T follicular helper cell (primary cell): ENCODE data around the gene TOMM6.

Experiments
- DNase-seq: peaks from one replicate; pipeline ENCODE4 v3.0.0-alpha.2; 2020; ENCODE audit warnings: low read depth
- total RNA-seq, 2 experiments: gene quantifications; one replicate each; lab custom pipeline; 2026; lab: John Stamatoyannopoulos, UW

The TOMM6 gene
- total RNA-seq: 0 reads per million in 2 experiments

- DNase-seq: peak; percentile 92
Observed at GRCh38 chr6:41787219-41787917, at the start of gene TOMM6. TSS of gene TOMM6 (plus strand) at chr6:41787694. CDS start at chr6:41787698, 4 bp downstream.

- DNase-seq: no peak
Observed at GRCh38 chr6:41739041-41739440, 48.5 kb upstream of the TOMM6 start.

DNA sequence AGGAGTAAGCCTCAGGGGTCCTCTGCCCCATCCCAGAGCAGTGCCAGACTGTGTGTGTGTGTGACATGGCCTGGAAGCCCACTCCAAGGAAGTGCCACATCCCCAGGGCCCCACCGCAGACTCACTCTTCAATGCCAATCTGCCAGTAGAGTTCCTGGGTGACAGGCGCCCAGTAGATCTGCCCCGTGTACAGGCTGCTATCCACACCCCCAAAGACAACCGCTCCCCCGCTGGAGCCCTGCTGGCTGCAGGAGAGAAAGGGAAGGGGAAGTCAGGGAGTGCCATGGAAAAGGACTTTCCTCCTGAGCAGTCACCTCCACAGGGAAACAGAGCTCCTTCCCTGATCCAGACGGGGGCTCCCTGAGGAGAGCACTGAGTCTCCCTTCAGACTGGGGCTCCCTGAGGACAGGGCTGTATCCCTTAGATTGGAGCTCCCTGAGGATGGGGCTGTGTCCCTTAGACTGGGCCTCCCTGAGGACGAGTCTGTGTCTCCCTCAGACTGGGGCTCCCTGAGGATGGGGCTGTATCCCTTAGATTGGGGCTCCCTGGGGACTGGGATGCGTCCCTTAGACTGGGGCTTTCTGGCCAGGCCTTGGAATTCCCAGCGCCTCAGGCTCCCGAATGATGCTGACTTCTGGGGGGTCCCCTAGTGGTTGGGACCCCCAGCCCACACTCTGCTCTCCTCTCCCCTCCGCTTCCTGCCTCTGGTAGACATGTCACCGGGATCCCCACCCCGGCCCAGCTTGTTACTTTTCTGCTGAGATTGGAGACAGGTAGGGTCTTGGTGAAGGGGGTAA is 46.9 kb upstream of the TOMM6 start:
- no peak for DNase-seq

DNA sequence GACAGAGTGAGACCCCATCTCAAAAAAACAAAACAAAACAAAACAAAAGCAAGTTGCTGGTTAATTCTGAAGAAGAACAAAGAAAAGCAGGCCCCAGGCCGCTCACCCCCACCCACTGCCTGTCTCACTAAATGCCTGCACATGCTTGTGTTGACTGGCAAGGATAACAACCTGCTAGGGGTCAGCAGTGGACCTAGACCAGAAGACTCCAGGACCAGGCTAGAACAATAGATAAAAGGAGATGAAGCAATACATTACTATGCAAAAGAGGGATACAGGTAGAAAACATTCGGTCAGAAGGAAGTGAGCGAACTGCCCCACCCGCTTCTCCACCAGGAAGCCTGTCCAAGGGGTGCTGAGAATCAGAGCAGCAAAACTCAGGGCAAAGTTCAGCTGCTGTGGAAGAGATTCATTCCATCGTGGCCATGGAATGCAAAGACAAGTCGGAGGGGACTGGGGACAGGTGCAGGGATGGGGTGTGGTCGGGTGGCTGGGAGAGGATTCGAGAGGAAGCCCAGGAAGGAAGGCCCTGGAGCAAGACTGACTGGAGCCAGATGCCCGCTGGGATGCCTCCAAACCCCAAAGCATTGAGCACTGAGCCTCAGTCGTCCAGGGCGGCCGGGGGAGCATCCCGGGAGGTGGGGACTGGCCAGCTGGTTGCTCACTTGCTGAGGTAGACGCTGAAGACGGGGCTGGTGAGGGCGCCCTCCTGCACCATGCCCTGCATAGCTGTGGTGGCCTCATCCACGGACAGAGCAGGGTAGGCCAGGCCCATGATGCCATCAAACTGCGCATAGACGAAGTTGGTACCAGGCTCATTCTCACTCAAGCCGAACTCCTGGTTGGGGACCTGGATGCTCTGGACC is 45.6 kb upstream of the TOMM6 start:
- DNase-seq: no peak

- no peak for DNase-seq
Observed at GRCh38 chr6:41743406-41744235, 43.9 kb upstream of the TOMM6 start.

- DNase-seq: no peak
Observed at GRCh38 chr6:41744236-41744787, 43.2 kb upstream of the TOMM6 start.

DNA sequence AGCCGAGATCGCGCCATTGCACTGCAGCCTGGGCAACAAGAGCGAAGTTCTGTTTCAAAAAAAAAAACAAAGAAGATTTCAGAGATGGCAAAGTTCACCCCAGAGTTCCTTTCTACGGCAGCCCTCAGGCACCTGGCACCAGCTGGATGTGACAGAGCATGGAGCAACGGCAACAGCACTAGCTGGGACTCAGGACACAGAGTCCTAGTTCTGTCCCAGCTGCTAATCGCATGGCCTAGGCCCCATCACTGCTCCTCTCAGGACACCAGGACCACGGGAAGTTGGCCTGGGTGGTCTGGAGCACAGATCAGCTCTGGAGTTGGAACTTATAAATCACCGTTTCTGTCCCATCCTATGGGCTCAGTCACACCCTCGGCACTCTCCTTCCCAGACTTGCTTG is 41.4 kb upstream of the TOMM6 start:
- DNase-seq: no peak

DNA sequence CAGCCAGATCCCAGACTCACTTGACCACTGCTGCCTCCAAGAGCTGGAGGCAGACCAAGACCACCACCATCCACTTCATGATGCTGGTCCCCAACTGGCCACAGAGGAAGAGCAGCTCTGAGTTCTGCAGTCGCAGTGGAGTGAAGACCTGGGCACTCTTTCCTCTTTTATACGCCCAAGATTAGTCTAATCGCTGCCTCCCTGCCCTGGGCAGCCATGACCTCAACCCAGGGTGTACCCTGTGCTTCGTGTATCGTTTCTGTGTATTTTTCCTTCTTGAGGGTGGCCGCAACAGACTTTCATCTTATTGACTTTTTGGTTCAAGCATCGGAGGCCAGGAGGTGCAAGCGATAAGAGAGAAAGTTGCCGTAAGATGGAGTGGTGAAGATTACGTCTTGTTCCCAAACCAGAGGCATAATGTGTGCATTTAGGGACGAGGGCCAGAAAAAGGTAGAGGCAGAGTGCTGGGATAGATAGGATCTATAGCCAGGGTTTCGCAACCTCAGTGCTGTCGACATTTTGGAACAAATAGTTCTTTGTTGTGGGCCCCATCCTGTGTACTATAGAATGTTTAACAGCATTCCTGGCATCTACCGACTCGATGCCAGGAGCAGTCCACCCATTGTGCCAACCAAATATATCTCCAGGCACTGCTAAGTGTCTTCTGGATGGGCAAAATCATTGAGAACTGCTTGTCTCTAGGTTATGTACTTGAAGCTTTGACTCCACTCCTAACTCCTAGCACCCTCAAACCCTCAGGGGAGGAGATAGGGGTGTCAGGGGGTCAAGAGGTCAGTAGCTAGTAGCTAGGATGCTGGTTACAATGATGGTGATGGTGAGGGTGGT is 40.0 kb upstream of the TOMM6 start, which contains the start of gene PGC:
Gene PGC, minus strand, starts transcription at position 142 of the 846 bp plus-strand sequence. Its CDS starts 63 bp downstream, at position 79.
- DNase-seq: no peak

DNA sequence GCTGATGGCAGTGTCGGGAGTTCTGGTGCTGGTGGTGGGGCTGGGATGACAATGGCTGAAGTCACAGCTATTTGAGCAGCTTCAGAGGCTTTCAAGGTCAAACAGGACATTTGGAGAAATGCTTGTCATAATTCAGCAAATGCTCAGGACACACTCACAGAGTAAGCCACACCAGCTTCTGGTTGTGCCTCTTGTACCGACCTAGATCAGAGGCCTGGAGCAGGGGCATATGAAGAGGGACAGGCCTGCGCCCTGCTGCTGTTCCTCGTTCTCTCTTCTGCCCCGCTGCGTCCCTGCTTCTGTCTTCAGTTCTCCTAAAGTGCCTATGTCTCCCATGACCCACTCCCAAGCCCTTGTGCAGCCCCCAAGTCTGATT is 39.4 kb upstream of the TOMM6 start:
- no peak for DNase-seq

- DNase-seq: no peak
Observed at GRCh38 chr6:41748542-41748941, 39.0 kb upstream of the TOMM6 start.

DNA sequence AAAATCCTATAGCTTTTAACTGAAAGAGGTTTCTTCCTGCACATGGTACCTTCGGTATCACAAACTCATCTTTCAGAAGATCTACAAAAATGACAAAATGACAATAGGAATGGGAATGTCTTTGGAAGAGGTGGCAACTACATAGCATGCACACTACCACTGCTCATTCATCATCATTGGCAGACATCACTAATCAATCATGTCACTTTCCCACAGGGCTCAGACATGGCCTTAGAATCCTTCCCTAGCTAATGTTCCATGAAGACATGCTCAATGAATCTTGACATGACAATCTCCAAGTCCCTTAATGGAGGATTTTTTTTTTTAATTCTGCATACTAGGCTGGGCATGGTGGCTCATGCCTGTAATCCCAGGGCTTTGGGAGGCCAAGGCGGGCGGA is 37.1 kb upstream of the TOMM6 start:
- no peak for DNase-seq

DNA sequence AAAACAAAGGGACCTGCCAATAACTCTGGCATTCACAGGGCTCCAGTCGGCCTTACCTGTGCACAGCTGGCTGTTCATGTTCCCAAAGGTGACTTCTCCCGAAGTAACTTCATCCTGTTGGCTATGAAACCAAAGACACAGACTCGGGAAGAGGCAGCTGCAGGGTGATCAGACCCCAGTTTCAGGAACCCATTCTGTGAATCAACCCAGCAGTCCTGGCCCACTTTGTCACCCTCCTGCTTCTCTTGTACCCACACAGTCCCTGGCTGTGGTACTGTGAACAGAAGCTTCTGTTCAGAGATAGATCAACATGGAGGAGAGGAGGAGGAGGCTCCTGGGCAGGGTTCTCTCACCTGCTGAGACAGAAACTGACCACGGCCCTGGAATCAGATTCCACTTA is 31.6 kb upstream of the TOMM6 start:
- no peak for DNase-seq

DNA sequence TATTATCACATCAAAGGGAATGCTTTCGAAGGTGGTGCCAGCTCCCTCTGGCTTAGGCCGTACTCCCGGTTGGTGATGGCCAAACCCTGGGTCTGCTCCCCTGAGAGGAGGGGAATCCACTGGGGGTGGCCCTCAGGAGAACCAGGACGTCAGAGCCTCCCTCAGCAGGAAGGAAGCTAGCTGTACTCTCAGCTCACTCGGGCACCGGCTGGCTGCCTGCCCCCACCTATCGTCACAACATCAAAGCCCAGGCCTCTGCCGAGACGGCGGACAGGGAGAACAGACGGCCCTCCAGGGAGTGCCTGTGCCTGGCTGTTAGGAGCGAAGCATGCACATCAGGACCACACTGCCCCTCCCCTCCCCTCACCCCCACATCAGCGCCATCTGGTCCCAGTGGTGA is 31.1 kb upstream of the TOMM6 start:
- DNase-seq: no peak

GRCh38 chr6:41757271-41757670 is 30.2 kb upstream of the TOMM6 start:
- DNase-seq: no peak

- no peak for DNase-seq
Observed at GRCh38 chr6:41757931-41758640, 29.4 kb upstream of the TOMM6 start.

DNA sequence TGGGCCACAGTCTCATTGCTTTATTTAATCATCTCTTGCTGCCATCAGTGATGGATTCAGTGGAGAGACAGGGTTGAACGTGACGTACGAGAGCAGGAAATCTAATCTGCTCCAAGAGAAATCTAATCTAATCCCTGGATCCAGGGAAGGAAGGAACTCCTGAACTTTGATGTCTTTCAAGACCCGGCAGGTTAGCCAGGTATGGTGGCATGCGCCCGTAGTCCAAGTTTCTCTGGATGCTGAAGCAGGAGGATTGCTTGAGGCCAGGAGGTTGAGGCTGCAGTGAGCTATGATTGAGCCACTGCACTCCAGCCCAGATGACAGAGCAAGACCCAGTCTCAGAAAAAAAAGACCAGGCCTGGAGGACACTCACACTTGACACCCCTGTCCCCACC is 28.9 kb upstream of the TOMM6 start:
- DNase-seq: no peak

- no peak for DNase-seq
Observed at GRCh38 chr6:41759106-41759904, 28.2 kb upstream of the TOMM6 start.

DNA sequence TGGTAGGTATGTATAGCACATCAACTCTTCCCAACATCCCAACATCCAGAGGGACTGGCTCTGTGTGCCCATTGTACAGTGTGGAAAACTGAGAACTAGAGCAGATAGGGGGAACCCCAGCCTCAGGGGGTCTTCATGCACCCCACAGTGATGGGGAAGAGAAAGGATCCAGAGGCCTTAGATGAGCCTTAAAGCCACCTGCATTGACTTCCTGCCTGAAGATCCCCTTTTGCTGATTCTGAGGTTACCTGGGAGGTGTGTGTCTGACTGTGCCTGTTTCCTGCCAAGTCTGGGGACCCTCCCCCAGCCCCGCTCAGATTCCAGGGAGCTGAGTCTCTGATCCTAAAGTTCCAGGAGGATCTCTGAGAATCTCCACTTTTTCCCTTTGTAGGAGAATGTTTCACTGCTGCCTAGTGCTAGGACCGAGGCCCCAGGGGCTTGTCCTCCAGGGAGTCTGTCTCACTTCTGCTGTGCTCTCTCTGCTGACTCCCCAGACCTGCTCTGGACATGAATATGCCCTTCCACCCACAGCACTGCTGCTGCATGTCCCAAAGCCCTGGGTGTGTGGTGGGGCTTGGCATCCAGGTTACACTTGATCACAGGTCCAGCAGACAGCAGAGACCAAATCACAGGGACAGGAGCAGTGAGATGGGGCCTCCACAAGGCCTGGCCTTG is 27.5 kb upstream of the TOMM6 start:
- no peak for DNase-seq
